Right forelimb (tissue), 1 donor: ENCODE measurements around the gene USF1.
A peak's percentile ranks its signal among the peaks of the same experiment; 100 is the strongest.

Experiments
- DNase-seq: peaks from one replicate; pipeline ENCODE4 v3.0.0-alpha.2; 2018

Gene USF1

GRCh38 chr1:161045736-161046604, at the start of gene USF1:
Gene USF1 (minus strand): TSS chr1:161045977. CDS start chr1:161043275, 2,702 bp downstream.
- peak; percentile 97 for DNase-seq

- DNase-seq: no peak
Observed at GRCh38 chr1:161095230-161095629, 49.5 kb upstream of the USF1 start.

- no peak for DNase-seq
Observed at GRCh38 chr1:161094481-161094880, 48.7 kb upstream of the USF1 start.

GRCh38 chr1:161092621-161093028, 46.8 kb upstream of the USF1 start:
- DNase-seq: no peak

- no peak for DNase-seq
Observed at GRCh38 chr1:161091796-161092507, 46.2 kb upstream of the USF1 start.

GRCh38 chr1:161091093-161091492, 45.3 kb upstream of the USF1 start:
- no peak for DNase-seq

GRCh38 chr1:161090617-161091016, 44.8 kb upstream of the USF1 start:
- no peak for DNase-seq

- DNase-seq: no peak
Observed at GRCh38 chr1:161089938-161090337, 44.2 kb upstream of the USF1 start.

- DNase-seq: no peak
Observed at GRCh38 chr1:161089251-161089924, 43.6 kb upstream of the USF1 start, which contains the start of gene NECTIN4. Gene NECTIN4 (minus strand): TSS chr1:161089558. CDS start chr1:161089296, 262 bp downstream.

GRCh38 chr1:161088587-161089110, 42.9 kb upstream of the USF1 start:
- DNase-seq: no peak

- DNase-seq: no peak
Observed at GRCh38 chr1:161086457-161086856, 40.7 kb upstream of the USF1 start.

- no peak for DNase-seq
Observed at GRCh38 chr1:161085165-161085564, 39.4 kb upstream of the USF1 start.

- no peak for DNase-seq
Observed at GRCh38 chr1:161084597-161084988, 38.8 kb upstream of the USF1 start.

- no peak for DNase-seq
Observed at GRCh38 chr1:161083748-161084596, 38.2 kb upstream of the USF1 start.

- DNase-seq: no peak
Observed at GRCh38 chr1:161082996-161083747, 37.4 kb upstream of the USF1 start.

- DNase-seq: no peak
Observed at GRCh38 chr1:161082483-161082882, 36.7 kb upstream of the USF1 start.

GRCh38 chr1:161081519-161081918, 35.7 kb upstream of the USF1 start:
- no peak for DNase-seq

- DNase-seq: no peak
Observed at GRCh38 chr1:161080441-161081405, 34.9 kb upstream of the USF1 start.

- DNase-seq: no peak
Observed at GRCh38 chr1:161079436-161080110, 33.8 kb upstream of the USF1 start.

GRCh38 chr1:161077426-161077825, 31.6 kb upstream of the USF1 start:
- DNase-seq: no peak
